ENCODE data around the gene SECISBP2L.

- TF ChIP-seq CTCF (IDR thresholded peaks at IDR 0.05; ENCODE audit: poor library complexity) (no peak), EZH2 (IDR thresholded peaks at IDR 0.05; ENCODE audit: borderline replicate concordance) (no peak)
Observed at GRCh38 chr15:49093252-49094105, 47.2 kb upstream of the SECISBP2L start.

Measured in hepatocyte (in vitro differentiated cells).